ENCODE data around the gene POMP. TPM values are rescaled to one million over a fixed set of nuclear protein-coding genes. Genes with fewer than 3 reads are reported as not detected.

POMP gene
- total RNA-seq, 1 donor from 2014 or later: 131 TPM

- no peak overlapping the region for H3K9ac ChIP-seq (ENCODE audit: low read length)
- Mint-ChIP-seq H3K36me3 (ENCODE audit: low read depth, unreplicated experiment) (peaks cover 3% of the 10 kb centered on the region), H3K9me3 (ENCODE audit: unreplicated experiment) (no peaks in the 10 kb centered on the region), H3K27me3 (ENCODE audit: low read depth, unreplicated experiment) (no peaks in the 10 kb centered on the region), H3K4me3 (ENCODE audit: unreplicated experiment) (no peak overlapping the region), H3K27ac (ENCODE audit: unreplicated experiment) (no peak overlapping the region), H3K4me1 (ENCODE audit: low read depth, unreplicated experiment) (peaks cover 9% of the 10 kb centered on the region)
- no peaks in the 10 kb centered on the region for H3K4me1 ChIP-seq (ENCODE audit: insufficient read depth, low read length)
- no peak for TF ChIP-seq CTCF (IDR thresholded peaks at IDR 0.05; ENCODE audit: insufficient read depth, low read depth, low read length)
- TF ChIP-seq EZH2 (IDR thresholded peaks at IDR 0.05; ENCODE audit: insufficient read depth, low read length): no peak
- no peaks in the 10 kb centered on the region for H4K20me1 ChIP-seq (ENCODE audit: insufficient read depth, low read length)
- H3K79me2 ChIP-seq (ENCODE audit: insufficient read depth, low read length): no peaks in the 10 kb centered on the region
- no peaks in the 10 kb centered on the region for H3K36me3 ChIP-seq (ENCODE audit: insufficient read depth, low read length)
- H2AFZ ChIP-seq (ENCODE audit: low read depth, low read length): no peak overlapping the region
- no peak overlapping the region for H3K4me2 ChIP-seq (ENCODE audit: low read length)
- no peak for DNase-seq (ENCODE audit: low read depth)
- no peaks in the 10 kb centered on the region for H3K9me3 ChIP-seq (ENCODE audit: insufficient read depth, low read depth, low read length)
- H3K4me3 ChIP-seq (ENCODE audit: insufficient read depth, low read depth, low read length): no peak overlapping the region
- no peak for FAIRE-seq
- no peak overlapping the region for H3K27ac ChIP-seq (ENCODE audit: low read depth, low read length)
- no peaks in the 10 kb centered on the region for H3K27me3 ChIP-seq (ENCODE audit: insufficient read depth, low read length)
These were observed 51.2 kb downstream of the POMP start for GRCh38 chr13:28710161-28710560.

- no peaks in the 10 kb centered on the region for H4K20me1 ChIP-seq (ENCODE audit: insufficient read depth, low read length)
- H3K79me2 ChIP-seq (ENCODE audit: insufficient read depth, low read length): no peaks in the 10 kb centered on the region
- H3K4me1 ChIP-seq (ENCODE audit: insufficient read depth, low read length): peaks cover 11% of the 10 kb centered on the region
- TF ChIP-seq EZH2 (IDR thresholded peaks at IDR 0.05; ENCODE audit: insufficient read depth, low read length) (no peak), CTCF (IDR thresholded peaks at IDR 0.05; ENCODE audit: insufficient read depth, low read depth, low read length) (no peak)
- no peak overlapping the region for H3K9ac ChIP-seq (ENCODE audit: low read length)
- no peak for DNase-seq (ENCODE audit: low read depth)
- H3K4me2 ChIP-seq (ENCODE audit: low read length): no peak overlapping the region
- Mint-ChIP-seq H3K27ac (ENCODE audit: unreplicated experiment) (no peak overlapping the region), H3K36me3 (ENCODE audit: low read depth, unreplicated experiment) (peaks cover 4% of the 10 kb centered on the region), H3K4me1 (ENCODE audit: low read depth, unreplicated experiment) (peaks cover 16% of the 10 kb centered on the region), H3K9me3 (ENCODE audit: unreplicated experiment) (no peaks in the 10 kb centered on the region), H3K27me3 (ENCODE audit: low read depth, unreplicated experiment) (no peaks in the 10 kb centered on the region), H3K4me3 (ENCODE audit: unreplicated experiment) (no peak overlapping the region)
- H3K36me3 ChIP-seq (ENCODE audit: insufficient read depth, low read length): no peaks in the 10 kb centered on the region
- no peak overlapping the region for H2AFZ ChIP-seq (ENCODE audit: low read depth, low read length)
- no peaks in the 10 kb centered on the region for H3K9me3 ChIP-seq (ENCODE audit: insufficient read depth, low read depth, low read length)
- H3K4me3 ChIP-seq (ENCODE audit: insufficient read depth, low read depth, low read length): no peak overlapping the region
- FAIRE-seq: no peak
- no peaks in the 10 kb centered on the region for H3K27me3 ChIP-seq (ENCODE audit: insufficient read depth, low read length)
- no peak overlapping the region for H3K27ac ChIP-seq (ENCODE audit: low read depth, low read length)
These were observed 55.7 kb downstream of the POMP start for GRCh38 chr13:28714651-28715050.

GRCh38 chr13:28716511-28716910 lies 57.6 kb downstream of the POMP start:
- Histone ChIP-seq H3K79me2 (ENCODE audit: insufficient read depth, low read length) (no peaks in the 10 kb centered on the region), H3K4me1 (ENCODE audit: insufficient read depth, low read length) (peaks cover 15% of the 10 kb centered on the region), H3K4me3 (ENCODE audit: insufficient read depth, low read depth, low read length) (no peak overlapping the region), H3K9ac (ENCODE audit: low read length) (no peak overlapping the region), H3K27ac (ENCODE audit: low read depth, low read length) (no peak overlapping the region), H3K36me3 (ENCODE audit: insufficient read depth, low read length) (no peaks in the 10 kb centered on the region), H2AFZ (ENCODE audit: low read depth, low read length) (no peak overlapping the region), H3K4me2 (ENCODE audit: low read length) (peak overlapping the region; percentile 37), H3K27me3 (ENCODE audit: insufficient read depth, low read length) (no peaks in the 10 kb centered on the region), H4K20me1 (ENCODE audit: insufficient read depth, low read length) (no peaks in the 10 kb centered on the region), H3K9me3 (ENCODE audit: insufficient read depth, low read depth, low read length) (no peaks in the 10 kb centered on the region)
- DNase-seq (ENCODE audit: low read depth) (peak; percentile 36), FAIRE-seq (peak; percentile 41)
- no peaks in the 10 kb centered on the region for H3K27me3 Mint-ChIP-seq (ENCODE audit: low read depth, unreplicated experiment)
- H3K9me3 Mint-ChIP-seq (ENCODE audit: unreplicated experiment): no peaks in the 10 kb centered on the region
- no peak for TF ChIP-seq CTCF (IDR thresholded peaks at IDR 0.05; ENCODE audit: insufficient read depth, low read depth, low read length)
- TF ChIP-seq EZH2 (IDR thresholded peaks at IDR 0.05; ENCODE audit: insufficient read depth, low read length): no peak
- peaks cover 4% of the 10 kb centered on the region for H3K36me3 Mint-ChIP-seq (ENCODE audit: low read depth, unreplicated experiment)
- H3K4me1 Mint-ChIP-seq (ENCODE audit: low read depth, unreplicated experiment): peaks cover 22% of the 10 kb centered on the region
- peak overlapping the region; percentile 79 for H3K4me3 Mint-ChIP-seq (ENCODE audit: unreplicated experiment)
- H3K27ac Mint-ChIP-seq (ENCODE audit: unreplicated experiment): peak overlapping the region; percentile 58
